ENCODE data around the gene RTL5. TPM values are rescaled to one million over a fixed set of nuclear protein-coding genes. Genes with fewer than 3 reads are reported as not detected.
"Not testable (repeated sequence)": the region's sequence is repeated elsewhere in the genome, so short reads cannot be mapped to it uniquely, and the experiment has no call there.

Gene RTL5
- 5.1 and 5.4 TPM in 2 replicates for polyA plus RNA-seq (2013)

DNA sequence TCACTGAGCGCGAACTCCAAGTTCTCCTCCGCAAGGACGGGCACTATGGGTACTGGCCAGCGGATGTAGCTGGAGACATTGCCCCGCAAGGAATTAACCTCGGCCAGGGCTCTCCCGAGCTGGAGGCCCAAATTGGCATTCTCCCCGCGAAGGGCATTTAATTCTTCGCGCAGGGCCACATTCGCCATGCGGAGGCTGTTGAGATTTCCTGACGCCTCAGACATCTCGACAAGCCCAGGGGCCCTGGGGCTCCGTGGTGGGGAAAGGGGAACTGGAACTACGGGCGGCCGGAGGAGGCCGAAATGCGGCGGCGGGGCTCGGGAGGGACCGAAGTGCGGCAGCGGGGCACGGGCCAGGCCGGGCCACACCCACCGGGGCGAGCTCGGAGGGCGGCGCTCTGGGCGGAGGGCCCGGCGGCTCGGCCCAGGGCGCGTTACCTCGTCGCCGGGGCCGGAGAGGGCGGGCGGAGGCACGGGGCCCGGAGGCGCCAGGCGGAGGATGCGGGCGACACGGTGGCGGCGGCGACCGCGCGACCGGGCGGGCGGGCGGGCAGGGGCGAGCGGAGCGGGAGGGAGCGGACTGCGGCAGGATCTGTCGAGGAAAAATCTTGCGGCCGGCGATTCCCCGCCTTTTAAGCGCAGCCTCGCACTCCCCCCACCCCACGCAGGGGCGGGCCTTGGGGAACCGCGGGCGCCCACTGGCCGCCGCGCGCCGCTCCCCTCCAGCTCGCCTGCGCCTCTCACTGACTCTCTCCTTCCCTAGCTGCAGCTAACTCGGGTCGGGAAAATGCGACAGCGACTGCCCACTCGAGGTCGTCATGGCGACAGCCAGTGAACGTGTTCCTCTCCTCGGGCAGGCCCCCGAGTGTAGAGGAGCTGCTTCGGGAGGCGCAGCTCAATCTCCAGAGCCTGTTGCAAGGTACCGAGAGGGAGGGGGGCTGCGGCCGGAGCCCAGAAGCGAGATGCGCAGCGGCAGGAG lies at the start of gene RTL5:
RTL5 (minus strand) TSS at position 599 of the 978 bp plus-strand sequence.
- Histone ChIP-seq H3K4me2 (ENCODE audit: low read length) (peak within 1 kb of the TSS; percentile 72), H3K18ac (ENCODE audit: low read length) (peak within 1 kb of the TSS; percentile 25), H4K12ac (ENCODE audit: low read depth, low read length) (no peak within 1 kb of the TSS), H4K91ac (ENCODE audit: low read depth, low read length) (peak within 1 kb of the TSS; percentile 25), H3K4me3 (ENCODE audit: low read depth, low read length) (peak within 1 kb of the TSS; percentile 55), H3K14ac (ENCODE audit: low read length) (no peak within 1 kb of the TSS), H3K79me1 (ENCODE audit: low read length) (peaks cover 4% of the 10 kb centered on the region), H2BK12ac (ENCODE audit: low read length) (no peak within 1 kb of the TSS), H2AFZ (ENCODE audit: insufficient read depth, low read length, poor library complexity) (no peak within 1 kb of the TSS), H3K23ac (ENCODE audit: low read length) (no peak within 1 kb of the TSS), H3K4me1 (ENCODE audit: control insufficient read depth in 1 of 2, insufficient read depth in 2 of 2, low read length in 2 of 2) (peaks cover 6 to 13% of the 10 kb centered on the region in 2 experiments), H2AK5ac (ENCODE audit: low read length) (no peak within 1 kb of the TSS), H3K9me3 (ENCODE audit: insufficient read depth, low read depth, low read length) (no peaks in the 10 kb centered on the region), H3K36me3 (ENCODE audit: control insufficient read depth in 1 of 2, insufficient read depth in 2 of 2, low read length in 2 of 2) (peaks cover 7 to 10% of the 10 kb centered on the region in 2 experiments), H3K9ac (ENCODE audit: low read length) (peak within 1 kb of the TSS; percentile 57), H4K8ac (ENCODE audit: low read depth, low read length) (peak within 1 kb of the TSS; percentile 23), H3K27ac (ENCODE audit: low read depth, low read length) (no peak within 1 kb of the TSS), H2BK120ac (ENCODE audit: insufficient read depth, low read length, poor library complexity) (peak within 1 kb of the TSS; percentile 8), H3K27me3 (ENCODE audit: insufficient read depth, low read length) (no peaks in the 10 kb centered on the region), H3K79me2 (ENCODE audit: control insufficient read depth, insufficient read depth, low read length, poor library complexity) (no peaks in the 10 kb centered on the region), H2BK5ac (ENCODE audit: low read depth, low read length, poor library complexity) (no peak within 1 kb of the TSS), H3K4ac (ENCODE audit: low read depth, low read length) (no peak within 1 kb of the TSS)
- peak; percentile 45 to 69 for DNase-seq
- no CpG with 5 or more reads among the region's 106 CpGs for WGBS (ENCODE audit: extremely low coverage, insufficient coverage, insufficient read length)

DNA sequence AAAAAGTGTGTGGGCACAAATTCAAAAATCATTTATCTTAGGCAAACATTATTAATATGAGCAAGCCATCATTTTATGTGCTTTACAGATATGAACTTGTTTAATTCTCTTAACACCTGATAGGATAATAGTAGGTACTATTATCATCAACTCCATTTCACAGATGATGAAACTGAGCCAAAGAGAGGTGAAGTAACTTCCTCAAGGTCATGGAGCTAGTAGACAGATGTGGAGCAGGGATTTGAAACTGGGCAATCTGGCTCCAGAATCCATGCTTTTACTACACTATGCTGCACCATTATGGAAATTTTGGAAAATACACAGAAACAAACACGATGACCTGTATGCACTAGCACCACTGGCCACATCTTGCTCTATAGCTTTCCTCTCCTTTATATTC lies 48.8 kb upstream of the RTL5 start:
- no peaks in the 10 kb centered on the region for H3K36me3 ChIP-seq (ENCODE audit: control insufficient read depth in 1 of 2, insufficient read depth in 2 of 2, low read length in 2 of 2)
- H4K91ac ChIP-seq (ENCODE audit: low read depth, low read length) = no peak overlapping the region
- peaks cover 4% of the 10 kb centered on the region for H3K79me2 ChIP-seq (ENCODE audit: control insufficient read depth, insufficient read depth, low read length, poor library complexity)
- H3K14ac ChIP-seq (ENCODE audit: low read length) = no peak overlapping the region
- no peak overlapping the region for H2BK120ac ChIP-seq (ENCODE audit: insufficient read depth, low read length, poor library complexity)
- H4K12ac ChIP-seq (ENCODE audit: low read depth, low read length) = no peak overlapping the region
- no peak overlapping the region for H2BK12ac ChIP-seq (ENCODE audit: low read length)
- no peak overlapping the region for H3K18ac ChIP-seq (ENCODE audit: low read length)
- H3K27me3 ChIP-seq (ENCODE audit: insufficient read depth, low read length) = no peaks in the 10 kb centered on the region
- no peak overlapping the region for H3K27ac ChIP-seq (ENCODE audit: low read depth, low read length)
- no peak overlapping the region for H3K4me2 ChIP-seq (ENCODE audit: low read length)
- H3K79me1 ChIP-seq (ENCODE audit: low read length) = peaks cover 3% of the 10 kb centered on the region
- peaks cover 0 to 5% of the 10 kb centered on the region in 2 experiments for H3K4me1 ChIP-seq (ENCODE audit: control insufficient read depth in 1 of 2, insufficient read depth in 2 of 2, low read length in 2 of 2)
- H2BK5ac ChIP-seq (ENCODE audit: low read depth, low read length, poor library complexity) = no peak overlapping the region
- no peak overlapping the region for H3K9ac ChIP-seq (ENCODE audit: low read length)
- no peak overlapping the region for H4K8ac ChIP-seq (ENCODE audit: low read depth, low read length)
- H2AK5ac ChIP-seq (ENCODE audit: low read length) = no peak overlapping the region
- no peaks in the 10 kb centered on the region for H3K9me3 ChIP-seq (ENCODE audit: insufficient read depth, low read depth, low read length)
- no peak overlapping the region for H3K23ac ChIP-seq (ENCODE audit: low read length)
- no CpG with 5 or more reads among the region's 1 CpG for WGBS (ENCODE audit: extremely low coverage, insufficient coverage, insufficient read length)
- no peak for DNase-seq
- H2AFZ ChIP-seq (ENCODE audit: insufficient read depth, low read length, poor library complexity) = no peak overlapping the region
- H3K4ac ChIP-seq (ENCODE audit: low read depth, low read length) = no peak overlapping the region
- H3K4me3 ChIP-seq (ENCODE audit: low read depth, low read length) = no peak overlapping the region

DNA sequence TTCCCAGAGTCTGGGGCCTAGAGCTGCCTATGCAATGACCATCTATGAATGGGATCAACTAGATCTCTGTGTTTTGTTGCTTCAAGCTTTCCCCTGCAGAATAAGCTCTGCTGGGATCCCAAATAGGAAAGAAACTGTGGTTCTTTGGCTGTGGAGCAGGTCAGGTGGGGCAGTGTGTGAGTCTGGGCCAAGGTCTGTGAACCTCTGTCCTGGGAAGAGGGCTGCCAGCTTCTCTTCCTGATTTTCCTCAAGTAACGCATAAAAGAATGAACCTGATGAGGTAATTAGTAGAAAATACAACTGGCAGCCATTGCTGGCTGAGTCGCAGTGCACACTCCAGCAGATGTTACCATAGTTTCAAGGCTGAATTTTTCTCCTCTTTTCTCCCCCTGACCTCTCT lies 45.3 kb upstream of the RTL5 start:
- no peaks in the 10 kb centered on the region for H3K9me3 ChIP-seq (ENCODE audit: insufficient read depth, low read depth, low read length)
- no peak overlapping the region for H4K91ac ChIP-seq (ENCODE audit: low read depth, low read length)
- WGBS (ENCODE audit: extremely low coverage, insufficient coverage, insufficient read length) = no CpG with 5 or more reads among the region's 2 CpGs
- H2BK5ac ChIP-seq (ENCODE audit: low read depth, low read length, poor library complexity) = no peak overlapping the region
- H3K14ac ChIP-seq (ENCODE audit: low read length) = no peak overlapping the region
- H3K23ac ChIP-seq (ENCODE audit: low read length) = no peak overlapping the region
- H3K79me1 ChIP-seq (ENCODE audit: low read length) = peaks cover 3% of the 10 kb centered on the region
- H3K4me3 ChIP-seq (ENCODE audit: low read depth, low read length) = no peak overlapping the region
- no peak overlapping the region for H3K4ac ChIP-seq (ENCODE audit: low read depth, low read length)
- no peak overlapping the region for H2AK5ac ChIP-seq (ENCODE audit: low read length)
- no peak overlapping the region for H2BK12ac ChIP-seq (ENCODE audit: low read length)
- H3K27ac ChIP-seq (ENCODE audit: low read depth, low read length) = no peak overlapping the region
- DNase-seq = no peak
- H3K79me2 ChIP-seq (ENCODE audit: control insufficient read depth, insufficient read depth, low read length, poor library complexity) = peaks cover 2% of the 10 kb centered on the region
- no peak overlapping the region for H3K4me2 ChIP-seq (ENCODE audit: low read length)
- no peak overlapping the region for H2BK120ac ChIP-seq (ENCODE audit: insufficient read depth, low read length, poor library complexity)
- no peak overlapping the region for H2AFZ ChIP-seq (ENCODE audit: insufficient read depth, low read length, poor library complexity)
- no peak overlapping the region for H3K18ac ChIP-seq (ENCODE audit: low read length)
- no peak overlapping the region for H4K8ac ChIP-seq (ENCODE audit: low read depth, low read length)
- H3K9ac ChIP-seq (ENCODE audit: low read length) = no peak overlapping the region
- no peaks in the 10 kb centered on the region for H3K36me3 ChIP-seq (ENCODE audit: control insufficient read depth in 1 of 2, insufficient read depth in 2 of 2, low read length in 2 of 2)
- H3K27me3 ChIP-seq (ENCODE audit: insufficient read depth, low read length) = no peaks in the 10 kb centered on the region
- H3K4me1 ChIP-seq (ENCODE audit: control insufficient read depth in 1 of 2, insufficient read depth in 2 of 2, low read length in 2 of 2) = no peaks in the 10 kb centered on the region
- H4K12ac ChIP-seq (ENCODE audit: low read depth, low read length) = no peak overlapping the region

DNA sequence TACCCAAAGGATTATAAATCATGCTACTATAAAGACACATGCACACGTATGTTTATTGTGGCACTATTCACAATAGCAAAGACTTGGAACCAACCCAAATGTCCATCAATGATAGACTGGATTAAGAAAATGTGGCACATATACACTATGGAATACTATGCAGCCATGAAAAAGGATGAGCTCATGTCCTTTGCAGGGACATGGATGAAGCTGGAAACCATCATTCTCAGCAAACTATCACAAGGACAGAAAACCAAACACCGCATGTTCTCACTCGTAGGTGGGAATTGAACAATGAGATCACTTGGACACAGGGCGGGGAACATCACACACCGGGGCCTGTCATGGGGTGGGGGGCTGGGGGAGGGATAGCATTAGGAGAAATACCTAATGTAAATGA lies 44.6 kb upstream of the RTL5 start:
- not testable (repeated sequence) for H3K18ac ChIP-seq (ENCODE audit: low read length); H3K27ac ChIP-seq (ENCODE audit: low read depth, low read length); H3K23ac ChIP-seq (ENCODE audit: low read length); H3K9ac ChIP-seq (ENCODE audit: low read length); H3K9me3 ChIP-seq (ENCODE audit: insufficient read depth, low read depth, low read length); H2BK5ac ChIP-seq (ENCODE audit: low read depth, low read length, poor library complexity); H2BK120ac ChIP-seq (ENCODE audit: insufficient read depth, low read length, poor library complexity); H3K36me3 ChIP-seq (ENCODE audit: control insufficient read depth in 1 of 2, insufficient read depth in 2 of 2, low read length in 2 of 2); H3K4me1 ChIP-seq (ENCODE audit: control insufficient read depth in 1 of 2, insufficient read depth in 2 of 2, low read length in 2 of 2); H2BK12ac ChIP-seq (ENCODE audit: low read length); H4K91ac ChIP-seq (ENCODE audit: low read depth, low read length); DNase-seq; H3K14ac ChIP-seq (ENCODE audit: low read length); H4K8ac ChIP-seq (ENCODE audit: low read depth, low read length); H3K79me1 ChIP-seq (ENCODE audit: low read length); H3K4ac ChIP-seq (ENCODE audit: low read depth, low read length); H3K27me3 ChIP-seq (ENCODE audit: insufficient read depth, low read length); H3K4me2 ChIP-seq (ENCODE audit: low read length); H3K4me3 ChIP-seq (ENCODE audit: low read depth, low read length); H3K79me2 ChIP-seq (ENCODE audit: control insufficient read depth, insufficient read depth, low read length, poor library complexity); H4K12ac ChIP-seq (ENCODE audit: low read depth, low read length); H2AK5ac ChIP-seq (ENCODE audit: low read length); H2AFZ ChIP-seq (ENCODE audit: insufficient read depth, low read length, poor library complexity)
- WGBS (ENCODE audit: extremely low coverage, insufficient coverage, insufficient read length) = no CpG with 5 or more reads among the region's 5 CpGs

Measured in trophoblast cell (in vitro differentiated cells and primary cell).